HFFc6 (cell line): ENCODE data around the gene ARHGAP26. TPM values are rescaled to one million over a fixed set of nuclear protein-coding genes. Genes with fewer than 3 reads are reported as not detected.
A peak's percentile ranks its signal among the peaks of the same experiment; 100 is the strongest.

ENCODE experiments used
- DNase-seq: peaks from one replicate; pipeline ENCODE4 v3.0.0-alpha.2; 2018
- H3K27ac Mint-ChIP-seq: 2 replicates; pipeline ENCODE4 v1.8.0; 2020; ENCODE audit warnings: mild to moderate bottlenecking, mixed read lengths
- H3K27me3 Mint-ChIP-seq: 2 replicates; pipeline ENCODE4 v1.8.0; 2021; ENCODE audit warnings: mild to moderate bottlenecking, moderate library complexity, mixed read lengths; ENCODE audit not compliant: insufficient read depth
- H3K36me3 Mint-ChIP-seq: 2 replicates; pipeline ENCODE4 v1.8.0; 2021; ENCODE audit warnings: low read depth, mixed read lengths
- H3K4me1 Mint-ChIP-seq: 2 replicates; pipeline ENCODE4 v1.8.0; 2020; ENCODE audit warnings: low read depth, mixed read lengths
- H3K4me3 Mint-ChIP-seq: 2 replicates; pipeline ENCODE4 v1.8.0; 2020; ENCODE audit warnings: mild to moderate bottlenecking, moderate library complexity, mixed read lengths
- H3K9me3 Mint-ChIP-seq: 2 replicates; pipeline ENCODE4 v1.8.0; 2020; ENCODE audit warnings: mild to moderate bottlenecking, mixed read lengths
- total RNA-seq, 6 experiments: library from RNA; stranded (reverse); fragmentation: NEBNext Ultra II Directional; extraction: Animal tissue kit (Norgen Biotek cat#: 25700); gene quantifications; 2 replicates in 1 of 6; 3 replicates in 5 of 6; pipeline ENCODE4 v1.2.3, GENCODE V29; 2021
- TF ChIP-seq, protein P1 (sequence below): fragments of 200-600 bp; sonication (generic); IDR thresholded peaks from 2 replicates; pipeline ENCODE4 v1.5.0; 2021; ENCODE audit warnings: antibody characterized with exemption, mild to moderate bottlenecking

ARHGAP26 gene
- total RNA-seq, 6 experiments from 2014 or later: 2.3 to 3.6 (median 3.1) TPM

DNA sequence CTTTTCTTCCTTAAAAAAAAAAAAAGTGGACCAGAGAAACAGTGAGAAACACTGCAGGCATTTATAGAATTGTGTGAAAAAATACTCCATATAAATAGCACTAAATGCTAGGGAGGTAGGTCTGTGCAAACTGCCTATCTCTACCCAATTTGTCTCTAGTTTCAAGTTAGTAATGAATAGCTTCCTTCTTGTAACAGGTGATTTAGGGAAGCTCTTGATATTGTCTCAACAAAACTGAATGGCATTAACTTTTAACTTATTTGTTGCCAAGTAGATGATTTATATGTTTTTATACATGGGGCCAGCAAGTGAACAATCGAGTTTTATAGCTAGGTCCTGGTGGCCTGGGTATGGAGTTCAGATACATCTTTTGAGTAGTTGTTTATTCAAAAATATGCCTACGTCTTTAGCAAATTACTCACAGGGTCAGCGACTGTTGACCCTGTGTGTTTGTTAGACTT, 349.7 kb downstream of the ARHGAP26 start:
- Mint-ChIP-seq H3K9me3 (no peaks in the 10 kb centered on the region), H3K4me3 (no peak overlapping the region), H3K27ac (no peak overlapping the region), H3K27me3 (no peaks in the 10 kb centered on the region; the same call in 1 of the 2 replicates), H3K4me1 (no peaks in the 10 kb centered on the region), H3K36me3 (no peaks in the 10 kb centered on the region)
- TF ChIP-seq, protein P1, sequence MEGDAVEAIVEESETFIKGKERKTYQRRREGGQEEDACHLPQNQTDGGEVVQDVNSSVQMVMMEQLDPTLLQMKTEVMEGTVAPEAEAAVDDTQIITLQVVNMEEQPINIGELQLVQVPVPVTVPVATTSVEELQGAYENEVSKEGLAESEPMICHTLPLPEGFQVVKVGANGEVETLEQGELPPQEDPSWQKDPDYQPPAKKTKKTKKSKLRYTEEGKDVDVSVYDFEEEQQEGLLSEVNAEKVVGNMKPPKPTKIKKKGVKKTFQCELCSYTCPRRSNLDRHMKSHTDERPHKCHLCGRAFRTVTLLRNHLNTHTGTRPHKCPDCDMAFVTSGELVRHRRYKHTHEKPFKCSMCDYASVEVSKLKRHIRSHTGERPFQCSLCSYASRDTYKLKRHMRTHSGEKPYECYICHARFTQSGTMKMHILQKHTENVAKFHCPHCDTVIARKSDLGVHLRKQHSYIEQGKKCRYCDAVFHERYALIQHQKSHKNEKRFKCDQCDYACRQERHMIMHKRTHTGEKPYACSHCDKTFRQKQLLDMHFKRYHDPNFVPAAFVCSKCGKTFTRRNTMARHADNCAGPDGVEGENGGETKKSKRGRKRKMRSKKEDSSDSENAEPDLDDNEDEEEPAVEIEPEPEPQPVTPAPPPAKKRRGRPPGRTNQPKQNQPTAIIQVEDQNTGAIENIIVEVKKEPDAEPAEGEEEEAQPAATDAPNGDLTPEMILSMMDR: no peak
- DNase-seq: no peak

DNA sequence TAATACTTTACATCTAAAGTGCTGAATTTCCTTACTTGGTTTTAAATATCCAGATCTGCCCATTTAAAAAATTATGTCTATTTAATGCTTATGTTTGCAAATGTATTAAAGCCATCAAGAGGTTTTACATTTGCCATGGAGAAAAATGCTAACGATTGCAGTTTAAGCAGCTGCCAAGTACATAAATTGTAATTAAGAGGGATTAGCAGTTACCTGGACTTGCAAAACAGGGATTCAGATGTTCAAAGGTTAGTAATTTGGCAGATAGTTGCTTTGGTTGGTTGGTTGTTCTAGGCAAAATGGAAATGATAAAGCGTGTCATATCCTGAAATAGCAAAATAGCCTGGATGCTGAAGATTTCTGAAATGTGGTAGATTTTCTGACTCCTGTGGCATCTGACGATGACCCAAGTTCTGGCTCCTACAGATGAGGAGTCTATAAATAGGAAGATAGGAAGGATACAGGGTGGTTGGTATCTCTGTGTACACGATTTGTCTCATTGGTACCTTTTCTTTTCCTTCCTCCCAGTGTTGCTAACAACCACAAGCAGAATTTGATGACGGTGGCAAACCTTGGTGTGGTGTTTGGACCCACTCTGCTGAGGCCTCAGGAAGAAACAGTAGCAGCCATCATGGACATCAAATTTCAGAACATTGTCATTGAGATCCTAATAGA, 350.4 kb downstream of the ARHGAP26 start:
- TF ChIP-seq, protein P1: no peak
- Mint-ChIP-seq H3K4me3 (no peak overlapping the region), H3K27me3 (no peaks in the 10 kb centered on the region; the same call in 1 of the 2 replicates), H3K4me1 (0 out of 2 replicates have a peak, but pooled peaks cover 5% of the 10 kb centered on the region), H3K9me3 (no peaks in the 10 kb centered on the region), H3K36me3 (no peaks in the 10 kb centered on the region), H3K27ac (no peak overlapping the region)
- DNase-seq: no peak

DNA sequence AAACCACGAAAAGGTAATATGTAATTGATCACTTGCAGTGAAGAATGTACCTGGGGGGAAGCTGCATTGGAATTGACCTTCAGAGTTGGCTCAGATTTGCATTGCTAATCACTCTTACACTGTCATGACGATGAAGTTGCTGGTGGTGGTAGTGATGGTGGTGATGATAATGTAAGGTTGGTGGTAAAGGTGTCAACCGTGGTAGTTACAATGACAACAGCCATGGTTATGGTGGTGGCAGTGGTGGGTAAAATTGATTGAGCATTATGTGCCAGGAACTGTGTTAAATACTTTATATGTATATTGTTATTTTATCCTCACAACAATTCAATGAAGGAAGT, 350.9 kb downstream of the ARHGAP26 start:
- peaks cover 9% of the 10 kb centered on the region for H3K4me1 Mint-ChIP-seq
- TF ChIP-seq, protein P1: no peak
- DNase-seq: no peak
- no peak overlapping the region for H3K4me3 Mint-ChIP-seq
- no peak overlapping the region for H3K27ac Mint-ChIP-seq
- no peaks in the 10 kb centered on the region for H3K9me3 Mint-ChIP-seq
- H3K36me3 Mint-ChIP-seq: no peaks in the 10 kb centered on the region
- no peaks in the 10 kb centered on the region; the same call in 1 of the 2 replicates for H3K27me3 Mint-ChIP-seq

DNA sequence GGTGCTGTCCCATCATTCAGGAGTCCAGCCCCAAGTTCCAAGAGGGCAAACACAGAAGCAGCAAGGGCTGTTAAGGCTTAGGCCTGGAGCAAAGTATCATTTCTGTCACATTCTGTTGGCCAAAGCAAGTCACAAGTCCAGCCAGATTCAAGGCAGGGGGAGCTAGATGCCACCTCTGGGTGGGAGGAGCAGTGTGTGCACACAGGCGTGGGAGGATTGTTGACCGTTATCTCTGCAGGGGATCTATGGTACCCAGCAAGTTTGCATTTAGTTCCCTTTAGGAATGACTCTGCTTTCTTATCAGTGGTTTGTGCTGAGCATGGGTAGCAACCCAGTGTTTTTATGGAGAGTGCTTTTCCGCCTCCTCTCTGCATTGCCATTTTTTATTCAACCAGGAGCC, 354.4 kb downstream of the ARHGAP26 start:
- Mint-ChIP-seq H3K4me3 (no peak overlapping the region), H3K36me3 (no peaks in the 10 kb centered on the region), H3K27me3 (peaks cover 1% of the 10 kb centered on the region; the same call in 1 of the 2 replicates), H3K4me1 (peaks cover 19% of the 10 kb centered on the region), H3K27ac (peak overlapping the region; percentile 35; the same call in 1 of the 2 replicates), H3K9me3 (no peaks in the 10 kb centered on the region)
- TF ChIP-seq, protein P1: no peak
- DNase-seq: no peak

DNA sequence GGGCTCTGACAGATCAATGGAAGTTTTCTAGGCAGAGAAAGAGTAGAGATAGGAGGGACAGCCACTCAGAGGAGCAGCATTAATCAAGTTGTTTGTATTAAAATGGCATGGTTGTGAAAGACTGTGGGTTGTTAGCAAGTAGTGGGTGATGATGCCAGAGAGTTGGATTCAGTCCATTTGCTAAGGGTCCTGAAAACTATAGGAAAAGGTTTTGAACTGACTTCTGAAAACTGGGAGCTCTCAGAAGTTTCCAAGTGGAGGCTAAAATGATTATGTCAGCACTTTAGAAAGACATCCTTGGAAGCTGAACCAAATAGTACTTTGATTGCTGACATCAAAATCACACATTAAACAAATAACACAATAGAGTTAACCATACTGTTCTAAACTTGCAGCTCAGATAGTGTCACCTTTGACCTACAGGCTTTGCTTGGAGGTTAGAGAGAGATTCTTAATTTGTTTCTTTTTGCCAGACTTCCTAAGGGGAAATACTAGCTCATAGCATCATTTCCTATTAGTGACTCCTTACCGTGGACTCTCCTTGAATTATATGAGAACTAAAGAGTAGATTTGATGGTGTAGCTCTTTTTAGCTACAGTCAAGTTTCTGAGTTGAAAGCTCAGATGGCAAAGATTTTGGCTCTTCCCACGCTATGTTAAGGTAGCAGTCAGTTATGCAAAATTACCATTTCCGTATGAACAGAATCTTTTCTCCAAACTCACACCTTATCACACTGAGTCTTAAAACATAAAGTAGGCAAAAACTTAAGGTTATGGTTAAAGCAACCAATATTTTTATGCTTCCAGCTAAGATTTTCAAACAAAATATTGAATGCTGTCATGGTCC, 356.2 kb downstream of the ARHGAP26 start:
- Mint-ChIP-seq H3K27me3 (peaks cover 1% of the 10 kb centered on the region; the same call in 1 of the 2 replicates), H3K36me3 (no peaks in the 10 kb centered on the region), H3K4me3 (no peak overlapping the region), H3K4me1 (peaks cover 19% of the 10 kb centered on the region), H3K27ac (no peak overlapping the region), H3K9me3 (no peaks in the 10 kb centered on the region)
- TF ChIP-seq, protein P1: no peak
- DNase-seq: no peak
